ENCODE data around the gene PROP1. TPM values are rescaled to one million over a fixed set of nuclear protein-coding genes. Genes with fewer than 3 reads are reported as not detected.

PROP1 gene
- total and polyA plus RNA-seq, 4 donors = not detected

- DNase-seq (ENCODE audit: low spot score) = no peak
- H3K4me1 ChIP-seq (ENCODE audit: control insufficient read depth in 4 of 4, insufficient read depth in 4 of 4, low read length in 3 of 4) = no peaks in the 10 kb centered on the region
- no peak overlapping the region for H3K27ac ChIP-seq (ENCODE audit: low read depth in 1 of 2, low read length in 2 of 2)
- TF ChIP-seq NR2F2 (IDR thresholded peaks at IDR 0.05) = no peak
- TF ChIP-seq CTCF (IDR thresholded peaks at IDR 0.05; ENCODE audit: low read depth, low read length, missing input control) = no peak
- TF ChIP-seq RAD21 (IDR thresholded peaks at IDR 0.05) = no peak
- TF ChIP-seq SP1 (IDR thresholded peaks at IDR 0.05) = no peak
- no peak for TF ChIP-seq HNF4A (conservative IDR thresholded peaks at IDR 0.05)
- TF ChIP-seq FOXA1 (IDR thresholded peaks at IDR 0.05) = no peak
- TF ChIP-seq HNF4G (IDR thresholded peaks at IDR 0.05) = no peak
- no peak for TF ChIP-seq YY1 (IDR thresholded peaks at IDR 0.05)
- TF ChIP-seq TAF1 (conservative IDR thresholded peaks at IDR 0.05) = no peak
- no peak for TF ChIP-seq RXRA (IDR thresholded peaks at IDR 0.05)
- no peak for TF ChIP-seq ZBTB33 (IDR thresholded peaks at IDR 0.05)
- no peak for TF ChIP-seq FOXA2 (IDR thresholded peaks at IDR 0.05)
- TF ChIP-seq JUND (IDR thresholded peaks at IDR 0.05) = no peak
- no peak for TF ChIP-seq GABPA (IDR thresholded peaks at IDR 0.05 in 1 of 2, conservative IDR thresholded peaks at IDR 0.05 in 1 of 2)
- TF ChIP-seq REST (IDR thresholded peaks at IDR 0.05) = no peak
- no peak for TF ChIP-seq ATF3 (IDR thresholded peaks at IDR 0.05)
- TF ChIP-seq MAX (IDR thresholded peaks at IDR 0.05) = no peak
- no peak for TF ChIP-seq EGR1 (IDR thresholded peaks at IDR 0.05; ENCODE audit: low read depth in 2 of 2)
- H3K9ac ChIP-seq (ENCODE audit: low read depth in 1 of 2, low read length in 2 of 2) = no peak overlapping the region
- no peaks in the 10 kb centered on the region for H3K9me3 ChIP-seq (ENCODE audit: control insufficient read depth in 4 of 4, low read length in 3 of 4)
- WGBS = 85% methylated on average over 19 of the region's 19 CpGs
- no peaks in the 10 kb centered on the region for H3K36me3 ChIP-seq (ENCODE audit: control insufficient read depth in 4 of 4, insufficient read depth in 3 of 4, low read depth in 1 of 4, low read length in 3 of 4)
- no peaks in the 10 kb centered on the region for H3K27me3 ChIP-seq (ENCODE audit: control insufficient read depth in 4 of 4, insufficient read depth in 4 of 4, low read length in 3 of 4)
- H3K4me3 ChIP-seq (ENCODE audit: low read depth in 1 of 3, low read length in 3 of 3) = no peak overlapping the region
These were observed 2.0 kb downstream of the PROP1 start for GRCh38 chr5:177994063-177994462.
